HG02763 (cell line): ENCODE measurements around the gene PUDP.
"Not testable (repeated sequence)": the region's sequence is repeated elsewhere in the genome, so short reads cannot be mapped to it uniquely, and the experiment has no call there.

Experiments used
- ATAC-seq: cut with Tn5 transposase; IDR thresholded peaks from one replicate; pipeline ENCODE4 v1.9.1; 2021; ENCODE audit warnings: mild to moderate bottlenecking, moderate library complexity; ENCODE audit not compliant: unreplicated experiment

Gene PUDP

DNA sequence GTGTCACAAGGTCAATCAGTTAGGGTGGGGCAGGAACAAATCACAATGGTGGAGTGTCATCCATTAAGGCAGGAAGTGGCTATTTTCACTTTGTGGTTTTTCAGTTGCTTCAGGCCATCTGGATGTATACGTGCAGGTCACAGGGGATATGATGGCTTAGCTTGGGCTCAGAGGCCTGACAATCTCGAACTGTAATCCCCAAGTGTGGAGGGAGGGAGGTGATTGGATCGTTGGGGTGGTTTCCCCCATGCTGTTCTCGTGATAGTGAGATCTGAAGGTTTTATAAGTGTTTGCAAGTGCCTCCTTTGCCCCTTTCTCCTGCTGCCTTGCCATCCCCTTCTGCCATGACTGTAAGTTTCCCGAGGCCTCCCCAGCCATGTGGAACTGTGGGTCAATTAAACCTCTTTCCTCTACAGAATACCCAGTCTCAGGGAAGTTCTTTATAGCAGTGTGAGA, 37.1 kb downstream of the PUDP start:
- peak; percentile 41 for ATAC-seq

GRCh38 chrX:7109838-7110793, 37.8 kb downstream of the PUDP start:
- peak; percentile 75 for ATAC-seq

DNA sequence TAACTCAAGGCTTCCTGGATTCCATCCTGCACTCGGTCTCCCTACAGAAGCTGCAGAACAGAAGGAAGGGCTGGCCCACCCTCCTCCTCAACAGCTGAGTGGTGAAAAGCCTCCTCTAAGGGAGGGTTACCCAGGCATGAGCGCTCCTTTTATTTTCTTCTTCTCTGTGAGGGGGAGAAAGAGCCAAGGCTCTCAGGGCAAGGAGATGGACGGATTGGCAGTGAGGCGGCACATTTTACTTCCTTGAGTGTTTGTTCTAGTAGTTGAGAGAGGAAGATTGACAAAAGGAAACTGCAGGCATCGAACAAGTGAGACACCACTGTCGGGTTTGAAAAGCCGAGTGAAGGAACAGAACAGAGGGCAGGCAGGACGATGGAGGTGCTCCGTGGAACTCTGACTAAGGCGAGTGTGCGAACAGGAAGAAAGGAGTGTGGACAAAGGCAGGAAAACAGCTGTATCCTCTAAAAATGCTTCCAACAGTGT, 38.9 kb downstream of the PUDP start:
- ATAC-seq: no peak

GRCh38 chrX:7108030-7108429, 39.9 kb downstream of the PUDP start:
- no peak for ATAC-seq

DNA sequence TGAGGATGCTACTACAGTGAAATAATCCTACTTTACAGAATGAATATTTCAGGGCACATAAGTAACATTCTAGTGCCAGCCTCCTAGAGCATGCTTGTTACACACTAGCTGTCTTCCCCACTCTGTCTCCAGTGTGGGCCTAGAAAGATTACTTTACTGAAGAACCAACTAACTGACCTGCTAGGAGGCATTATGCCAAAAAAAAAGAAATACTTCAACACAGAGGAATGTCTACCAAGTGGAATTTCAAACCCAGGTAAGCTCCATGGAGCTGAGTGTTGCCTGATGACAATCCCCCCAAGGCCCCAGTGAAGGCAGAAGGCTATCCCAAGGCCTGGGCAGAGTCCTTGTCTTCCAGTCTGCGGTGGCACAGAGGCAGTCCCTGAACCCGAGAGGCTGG, 41.3 kb downstream of the PUDP start:
- no peak for ATAC-seq

GRCh38 chrX:7102119-7102518, 45.8 kb downstream of the PUDP start:
- no peak for ATAC-seq

DNA sequence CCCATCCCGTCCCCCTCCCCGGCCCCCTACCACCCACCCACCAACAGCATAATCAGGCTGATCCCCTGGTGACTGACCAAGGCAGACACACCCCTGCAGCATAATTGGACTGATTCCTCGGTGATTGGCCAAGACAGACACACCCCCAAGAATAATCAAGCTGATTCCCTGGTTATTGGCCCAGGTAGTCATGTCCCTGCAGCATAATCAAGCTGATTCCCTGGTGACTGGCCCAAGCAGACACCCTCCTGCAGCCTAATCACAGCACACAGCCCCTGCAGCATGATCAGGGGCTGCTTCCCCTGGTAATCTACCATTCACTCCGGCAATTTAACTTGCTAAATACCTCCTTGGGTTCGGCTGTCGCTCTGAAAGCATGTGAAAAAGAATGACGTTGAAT, 47.9 kb downstream of the PUDP start:
- no peak for ATAC-seq

GRCh38 chrX:7095657-7096056, 52.3 kb downstream of the PUDP start:
- ATAC-seq: not testable (repeated sequence)

GRCh38 chrX:7093305-7093704, 54.6 kb downstream of the PUDP start:
- ATAC-seq: no peak

GRCh38 chrX:7092543-7092942, 55.4 kb downstream of the PUDP start:
- ATAC-seq: no peak

GRCh38 chrX:7091923-7092322, 56.0 kb downstream of the PUDP start:
- ATAC-seq: peak; percentile 36

DNA sequence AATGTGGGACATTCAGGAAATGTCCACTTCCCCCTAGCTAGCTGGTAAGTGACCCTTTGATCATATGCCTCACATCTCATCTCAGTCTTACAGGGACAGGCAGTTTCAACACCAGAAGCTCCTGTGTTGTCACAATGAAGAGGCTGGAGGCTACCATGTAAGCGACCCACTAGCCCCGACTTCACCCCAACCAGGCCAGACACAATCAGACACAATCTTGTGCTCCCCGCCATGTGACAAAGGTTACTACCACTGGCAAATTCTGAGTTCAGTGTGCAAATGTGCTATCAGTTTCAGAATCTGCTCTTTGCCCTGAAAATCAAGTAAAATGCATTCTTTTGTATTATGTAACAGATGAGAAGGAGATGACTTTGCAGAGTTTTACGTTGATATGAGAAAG, 57.3 kb downstream of the PUDP start:
- ATAC-seq: no peak

DNA sequence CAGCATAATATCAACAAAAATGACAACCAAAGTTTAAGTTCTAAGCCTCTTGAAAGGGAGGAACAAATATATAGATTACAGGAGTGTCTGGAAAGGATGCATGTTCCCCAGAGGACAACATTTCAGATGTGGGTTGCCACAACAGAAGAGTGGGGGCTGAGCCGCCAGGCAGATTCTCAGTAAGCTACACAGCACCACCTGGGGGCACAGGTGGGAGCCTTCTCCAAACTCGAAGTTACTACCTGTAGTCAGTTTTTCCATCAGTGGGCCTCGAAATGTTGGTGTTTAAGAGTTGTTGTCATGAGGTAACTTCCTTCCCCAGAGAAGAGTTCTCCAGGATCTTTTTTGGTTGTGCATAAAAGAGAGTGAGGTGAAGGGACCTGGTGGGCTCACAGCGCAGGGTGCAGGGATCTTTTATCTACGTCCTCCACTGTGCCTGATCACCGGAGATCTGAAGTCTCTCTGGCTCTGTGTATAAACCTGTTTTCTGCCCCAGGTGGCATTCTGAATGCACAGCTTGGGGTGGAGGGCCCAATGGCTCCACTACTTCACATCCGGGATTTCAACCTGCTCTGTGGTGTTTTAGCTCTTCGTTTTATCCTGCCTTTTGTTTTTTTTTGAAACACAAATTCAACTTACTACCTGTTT, 58.9 kb downstream of the PUDP start:
- peak; percentile 43 for ATAC-seq

GRCh38 chrX:7086384-7086783, 61.6 kb downstream of the PUDP start:
- ATAC-seq: peak; percentile 33

DNA sequence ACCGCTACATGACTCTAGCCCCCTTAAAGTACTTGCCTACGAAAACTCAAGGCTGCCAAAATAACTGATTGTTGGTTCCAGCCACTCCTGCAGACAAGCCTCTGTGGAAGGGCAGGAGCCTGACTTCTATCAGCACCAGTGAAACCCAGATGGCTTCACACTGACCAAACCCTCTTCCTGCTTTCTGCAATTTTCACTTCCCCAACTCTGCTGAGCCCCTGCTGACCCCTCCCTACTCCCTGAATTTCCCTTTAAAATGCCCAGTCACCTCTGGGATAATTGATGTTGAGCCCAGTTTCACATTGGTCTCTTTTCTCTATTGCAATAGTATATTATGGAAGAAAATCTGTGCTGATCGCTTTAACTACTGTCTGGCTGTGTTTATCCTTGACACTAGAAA, 62.1 kb downstream of the PUDP start:
- no peak for ATAC-seq

GRCh38 chrX:7084841-7085240, 63.1 kb downstream of the PUDP start:
- no peak for ATAC-seq

DNA sequence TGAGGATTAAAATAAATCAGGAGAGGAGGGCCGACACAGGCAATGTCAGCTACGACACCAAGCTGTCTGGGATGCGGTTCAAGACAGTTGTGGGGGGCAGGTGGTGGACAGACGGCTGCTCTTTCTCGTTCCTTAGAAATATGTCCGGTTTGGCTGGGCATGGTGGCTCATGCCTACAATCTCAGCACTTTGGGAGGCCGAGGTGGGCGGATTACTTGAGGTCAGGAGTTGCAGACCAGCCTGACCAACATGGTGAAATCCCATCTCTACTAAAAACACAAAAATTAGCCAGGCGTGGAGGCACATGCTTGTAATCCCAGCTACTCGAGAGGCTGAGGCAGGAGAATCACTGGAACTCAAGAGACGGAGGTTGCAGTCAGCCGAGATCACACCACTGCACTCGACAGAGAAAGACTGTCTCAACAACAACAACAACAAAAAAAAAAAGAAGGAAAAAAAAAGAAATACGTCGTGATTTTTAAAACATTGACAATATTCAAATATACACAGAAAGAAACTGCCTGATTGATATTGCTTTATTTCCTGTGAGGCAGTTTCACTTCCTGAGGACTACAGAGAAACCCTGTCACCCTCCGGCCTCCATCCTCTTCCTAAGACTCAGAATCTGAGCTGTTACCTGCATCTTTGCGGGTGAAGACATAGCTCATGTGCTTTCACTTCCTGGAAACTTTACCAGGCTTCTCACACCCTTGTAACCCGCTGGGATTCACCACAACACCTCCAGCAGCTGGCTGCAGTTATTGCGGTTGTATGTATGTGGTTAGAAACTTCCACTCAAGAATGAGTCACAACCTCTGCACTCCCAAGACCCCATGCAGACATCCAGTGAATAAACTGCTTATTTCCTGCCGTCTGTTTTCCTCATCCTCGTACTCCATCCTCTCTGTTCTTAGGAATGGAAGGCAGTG, 64.2 kb downstream of the PUDP start:
- ATAC-seq: peak; percentile 89

DNA sequence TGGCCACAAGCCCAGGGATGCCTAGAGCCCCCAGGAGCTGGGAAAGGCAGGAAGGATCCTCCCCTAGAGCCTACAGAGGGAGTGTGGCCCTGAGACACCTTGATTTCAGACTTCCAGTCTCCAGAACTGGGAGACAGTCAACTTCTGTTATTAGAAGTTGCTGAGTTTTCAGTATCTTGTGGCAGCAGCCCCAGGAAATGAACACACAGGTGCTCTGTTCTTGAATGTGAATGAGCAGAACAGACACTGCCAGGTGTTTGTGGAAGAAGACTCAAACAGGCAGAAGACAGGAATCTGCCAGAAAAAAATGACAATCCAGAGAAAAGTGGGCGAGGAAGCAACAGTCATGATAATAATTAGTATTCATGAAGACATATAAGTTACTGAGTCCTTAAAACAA, 64.9 kb downstream of the PUDP start:
- ATAC-seq: no peak

DNA sequence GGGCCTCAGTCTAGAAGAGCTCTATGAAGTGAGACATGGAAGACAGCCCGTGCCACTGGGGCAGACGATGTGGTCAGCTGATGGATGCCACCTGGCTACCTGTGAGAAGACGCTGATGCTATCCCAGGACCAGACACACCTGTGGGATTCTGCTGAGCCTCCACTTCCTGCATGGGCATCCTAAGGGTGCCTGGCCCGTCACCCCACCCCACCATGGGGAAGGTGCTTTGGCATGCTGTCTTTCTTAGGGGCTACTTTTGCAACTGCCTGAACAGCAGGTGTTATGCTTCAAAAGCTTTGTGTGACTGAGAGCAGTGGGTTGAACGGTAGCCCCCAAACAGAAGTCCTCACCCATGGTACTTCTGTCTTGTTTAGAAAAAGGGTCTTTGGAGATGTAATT, 65.4 kb downstream of the PUDP start:
- no peak for ATAC-seq

- ATAC-seq: no peak
These were observed 70.4 kb downstream of the PUDP start for GRCh38 chrX:7077241-7078230.
